HG02885 (cell line): Measurements from ENCODE around the gene ATP6AP1.
A peak's percentile ranks its signal among the peaks of the same experiment; 100 is the strongest.

Source experiments
- ATAC-seq: cut with Tn5 transposase; IDR thresholded peaks from one replicate; pipeline ENCODE4 v1.9.1; 2021; ENCODE audit warnings: mild to moderate bottlenecking; ENCODE audit not compliant: unreplicated experiment, poor library complexity

Gene ATP6AP1

DNA sequence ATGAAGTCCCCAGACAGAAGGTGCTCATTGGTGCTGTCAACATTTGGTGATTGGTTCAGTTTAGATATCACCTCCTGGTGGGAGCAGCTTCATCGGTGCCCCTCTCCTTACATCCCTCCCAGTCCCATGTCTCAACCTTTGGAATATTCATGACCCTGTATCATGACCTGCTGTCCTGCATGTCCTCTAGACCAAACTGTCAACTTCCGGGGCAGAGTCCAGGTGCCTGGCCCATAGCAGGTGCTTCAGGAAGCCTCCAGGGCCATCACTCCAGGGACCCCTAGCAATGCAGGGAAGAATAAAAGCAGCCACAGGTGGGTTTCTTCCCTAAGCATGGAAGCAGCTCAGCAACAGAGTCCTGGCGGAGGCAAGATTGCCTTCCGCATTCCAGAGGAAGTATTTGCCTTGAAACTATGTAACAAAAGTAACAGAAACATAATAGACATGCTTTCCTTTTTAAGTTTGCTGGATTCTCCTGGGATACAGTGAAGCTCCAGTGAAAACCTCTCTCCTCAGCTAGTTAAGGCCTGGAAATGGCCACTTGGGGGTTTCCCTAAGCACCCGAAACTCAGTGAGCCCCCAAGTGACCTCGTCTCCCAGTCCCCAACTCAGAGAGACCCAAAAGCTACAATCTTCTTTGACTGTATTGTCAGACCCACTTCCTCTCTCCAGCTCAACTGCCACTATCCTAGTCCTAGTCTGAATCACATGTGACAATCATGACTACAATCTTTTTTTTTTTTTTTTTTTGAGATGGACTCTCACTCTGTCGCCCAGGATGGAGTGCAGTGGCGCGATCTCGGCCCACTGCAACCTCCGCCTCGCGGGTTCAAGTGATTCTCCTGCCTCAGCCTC lies 1.3 kb upstream of the ATP6AP1 start:
- no peak for ATAC-seq

DNA sequence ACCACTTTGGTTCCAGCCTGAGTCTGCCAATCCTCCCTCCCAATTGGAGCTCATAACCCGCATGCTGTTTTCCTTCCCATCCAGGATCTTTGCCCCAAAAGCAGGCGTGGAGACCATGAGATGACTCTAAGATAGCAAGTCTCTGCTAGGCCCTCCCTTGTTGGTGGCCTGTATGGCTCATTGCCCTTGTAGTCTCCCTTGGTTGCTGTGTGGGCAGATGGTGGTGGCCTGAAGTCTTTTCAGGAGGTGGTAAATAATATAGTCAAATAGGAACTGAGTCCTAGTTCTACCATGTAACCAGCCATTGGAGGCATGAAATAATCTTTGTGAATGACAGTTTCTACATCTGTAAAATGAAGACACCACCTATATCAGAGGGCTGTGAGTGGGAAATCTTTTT lies 1.2 kb downstream of the ATP6AP1 start:
- no peak for ATAC-seq

DNA sequence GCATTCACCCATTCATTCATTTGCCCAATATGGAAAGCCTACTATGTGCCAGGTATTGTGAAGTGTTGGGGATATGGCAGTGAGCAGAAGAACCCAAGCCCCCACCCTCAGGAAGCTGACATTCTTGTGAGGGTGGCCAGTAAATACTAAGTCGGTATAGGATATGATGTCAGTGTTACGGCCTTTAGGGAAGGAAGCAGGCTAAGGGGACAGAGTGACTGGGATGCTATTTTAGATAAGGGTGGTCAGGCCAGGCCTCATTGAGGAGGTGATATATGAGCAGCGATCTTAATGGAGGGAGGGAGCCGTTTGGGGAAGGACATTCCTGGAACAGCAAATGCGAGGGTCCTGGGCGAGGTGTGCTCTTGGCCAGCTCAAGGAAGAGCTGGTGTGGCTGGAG lies 2.0 kb downstream of the ATP6AP1 start:
- ATAC-seq = no peak

DNA sequence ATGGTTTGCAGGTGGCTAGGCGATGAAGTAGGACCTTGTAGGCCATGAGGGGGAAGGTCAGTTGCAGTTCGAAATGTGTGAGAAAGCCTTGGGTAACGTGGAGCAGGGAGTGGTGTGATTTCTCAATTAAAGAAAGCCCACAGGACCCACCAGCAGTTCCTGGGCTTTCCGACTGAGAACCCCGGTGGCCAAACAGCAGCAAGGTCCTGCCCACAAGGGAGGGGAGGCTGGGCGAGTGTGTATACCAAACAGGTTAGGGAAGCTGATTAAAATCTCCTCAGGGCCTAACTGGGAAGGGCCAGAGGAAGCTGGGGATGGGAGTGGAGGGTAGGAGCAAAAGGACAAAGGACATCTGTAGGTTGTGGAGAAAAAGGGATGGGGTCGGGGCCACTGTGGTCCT lies 2.4 kb downstream of the ATP6AP1 start:
- no peak for ATAC-seq

DNA sequence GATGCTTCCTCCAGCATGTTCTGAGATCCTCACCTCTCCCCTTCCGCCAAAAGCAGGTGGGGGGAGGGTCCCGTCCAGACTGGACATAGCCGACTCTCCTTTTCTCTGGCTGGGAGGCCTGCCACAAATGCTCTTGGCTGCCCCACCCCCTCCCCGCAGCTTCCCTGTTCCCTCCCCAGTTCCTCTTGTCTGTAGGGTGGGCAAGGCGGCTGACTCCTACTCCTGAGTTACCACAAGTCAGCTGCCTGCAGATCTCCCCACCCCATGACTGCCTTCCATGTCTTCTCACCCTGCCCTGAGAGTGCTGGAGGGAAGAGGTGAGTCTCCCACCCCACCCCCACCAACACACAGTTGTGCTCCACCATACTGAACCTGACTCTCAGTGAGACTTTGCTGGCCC lies 2.9 kb downstream of the ATP6AP1 start:
- ATAC-seq = no peak

DNA sequence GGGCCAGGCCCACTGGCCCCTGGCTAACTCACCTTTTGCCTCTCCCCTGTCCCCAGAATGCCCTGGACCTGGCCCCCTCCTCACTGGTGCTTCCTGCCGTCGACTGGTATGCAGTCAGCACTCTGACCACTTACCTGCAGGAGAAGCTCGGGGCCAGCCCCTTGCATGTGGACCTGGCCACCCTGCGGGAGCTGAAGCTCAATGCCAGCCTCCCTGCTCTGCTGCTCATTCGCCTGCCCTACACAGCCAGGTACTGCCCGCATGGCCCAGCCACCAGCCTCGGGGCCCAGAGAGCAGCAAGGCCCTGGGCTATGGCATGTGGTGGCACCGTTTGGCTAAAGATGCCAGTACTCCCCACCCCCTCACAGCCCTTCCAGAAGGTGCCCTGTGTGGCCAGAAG lies 3.7 kb downstream of the ATP6AP1 start:
- ATAC-seq = no peak

DNA sequence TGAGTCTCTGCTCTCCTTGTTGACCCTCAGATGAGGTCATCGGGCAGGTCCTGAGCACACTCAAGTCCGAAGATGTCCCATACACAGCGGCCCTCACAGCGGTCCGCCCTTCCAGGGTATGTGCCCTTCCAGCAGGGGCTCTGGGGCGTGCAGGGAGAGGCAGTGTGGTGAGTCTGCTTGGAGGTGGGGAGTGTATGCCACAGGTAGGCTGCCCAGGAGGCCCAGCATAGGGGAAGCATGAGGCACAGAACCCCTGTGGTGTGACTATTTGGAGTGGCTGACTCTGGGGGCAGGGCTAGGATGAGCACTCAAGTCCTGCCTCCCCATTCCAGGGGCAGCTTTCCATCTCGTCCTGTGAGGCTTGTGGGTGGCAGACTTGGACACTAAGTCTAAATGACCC lies 5.1 kb downstream of the ATP6AP1 start:
- ATAC-seq = no peak

DNA sequence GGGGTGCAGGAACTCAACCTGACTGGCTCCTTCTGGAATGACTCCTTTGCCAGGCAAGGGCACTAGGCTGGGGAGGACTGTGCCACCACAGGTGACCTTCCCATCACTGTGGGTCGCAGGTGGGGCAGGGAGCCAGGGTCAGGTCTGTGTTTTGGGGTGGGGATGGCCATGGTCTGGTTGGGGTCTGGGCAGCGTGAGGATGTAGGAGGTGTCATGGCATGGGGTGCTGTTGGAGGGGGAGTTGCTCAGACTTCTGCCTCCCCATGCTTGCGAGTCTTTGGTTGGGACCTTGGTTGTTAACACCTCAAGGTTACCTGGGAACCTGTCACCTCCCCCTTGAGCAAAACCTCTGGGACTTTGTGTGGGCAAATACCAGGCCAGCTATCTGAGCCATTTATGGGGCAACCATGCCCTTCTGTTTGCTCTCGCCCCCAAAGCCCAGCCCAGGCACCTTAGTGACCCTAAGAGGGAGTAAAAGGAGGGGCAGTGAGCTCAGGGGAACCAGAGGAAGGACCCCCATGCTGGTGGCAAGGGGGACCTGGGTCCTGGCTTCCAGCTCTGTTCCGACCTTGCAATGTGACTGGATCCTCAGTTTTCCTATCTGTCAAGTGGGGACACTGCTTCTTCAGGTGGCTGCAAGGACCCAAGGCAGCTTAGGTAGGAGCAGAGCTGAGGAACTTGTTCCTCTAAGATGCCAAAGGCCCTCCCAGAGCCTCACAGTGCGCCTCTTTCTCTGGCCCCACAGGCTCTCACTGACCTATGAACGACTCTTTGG lies 6.1 kb downstream of the ATP6AP1 start:
- ATAC-seq = no peak

DNA sequence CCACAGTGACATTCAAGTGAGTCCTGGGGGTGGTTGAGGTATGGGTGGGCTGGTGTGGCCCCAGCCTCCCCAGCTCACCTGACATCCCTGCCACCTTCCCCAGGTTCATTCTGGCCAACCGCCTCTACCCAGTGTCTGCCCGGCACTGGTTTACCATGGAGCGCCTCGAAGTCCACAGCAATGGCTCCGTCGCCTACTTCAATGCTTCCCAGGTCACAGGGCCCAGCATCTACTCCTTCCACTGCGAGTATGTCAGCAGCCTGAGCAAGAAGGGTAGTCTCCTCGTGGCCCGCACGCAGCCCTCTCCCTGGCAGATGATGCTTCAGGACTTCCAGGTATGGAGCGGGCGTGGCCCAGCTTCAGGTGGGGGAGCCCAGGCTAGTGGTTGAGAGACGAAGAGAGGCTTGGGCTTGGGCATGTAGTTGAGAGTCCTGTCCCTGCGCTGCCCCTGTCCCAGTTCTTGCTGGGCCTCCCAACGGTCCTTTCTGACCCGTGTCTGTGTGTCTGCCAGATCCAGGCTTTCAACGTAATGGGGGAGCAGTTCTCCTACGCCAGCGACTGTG lies 6.8 kb downstream of the ATP6AP1 start:
- ATAC-seq = no peak

DNA sequence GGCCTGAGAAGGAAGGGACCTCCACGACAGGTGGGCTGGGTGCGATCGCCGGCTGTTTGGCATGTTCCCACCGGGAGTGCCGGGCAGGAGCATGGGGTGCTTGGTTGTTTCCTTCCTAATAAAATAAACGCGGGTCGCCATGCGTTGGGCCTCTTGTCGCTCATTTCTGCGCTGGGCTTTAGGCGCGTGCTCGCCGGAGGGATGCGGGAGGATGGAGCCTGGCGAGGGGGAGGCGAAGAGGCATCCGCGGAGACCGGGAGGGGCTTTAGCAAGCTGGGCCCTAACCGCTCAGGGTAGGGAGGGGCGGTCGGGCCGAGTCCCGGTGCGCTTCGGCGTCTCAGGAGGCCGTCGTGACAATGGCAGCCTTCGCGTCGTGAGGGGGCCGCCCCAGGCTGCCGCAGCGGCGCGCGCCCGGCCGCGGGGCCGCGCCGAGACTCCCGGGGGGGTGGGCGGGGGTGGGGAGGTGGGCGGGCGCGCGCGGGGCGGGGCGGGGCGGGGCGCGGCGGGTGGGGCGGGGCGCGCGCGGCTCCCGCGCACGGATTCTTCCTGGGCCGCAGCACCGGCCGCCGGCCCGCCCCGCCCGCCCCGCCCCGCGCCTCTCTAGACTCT lies 8.0 kb downstream of the ATP6AP1 start:
- ATAC-seq = peak; percentile 50

DNA sequence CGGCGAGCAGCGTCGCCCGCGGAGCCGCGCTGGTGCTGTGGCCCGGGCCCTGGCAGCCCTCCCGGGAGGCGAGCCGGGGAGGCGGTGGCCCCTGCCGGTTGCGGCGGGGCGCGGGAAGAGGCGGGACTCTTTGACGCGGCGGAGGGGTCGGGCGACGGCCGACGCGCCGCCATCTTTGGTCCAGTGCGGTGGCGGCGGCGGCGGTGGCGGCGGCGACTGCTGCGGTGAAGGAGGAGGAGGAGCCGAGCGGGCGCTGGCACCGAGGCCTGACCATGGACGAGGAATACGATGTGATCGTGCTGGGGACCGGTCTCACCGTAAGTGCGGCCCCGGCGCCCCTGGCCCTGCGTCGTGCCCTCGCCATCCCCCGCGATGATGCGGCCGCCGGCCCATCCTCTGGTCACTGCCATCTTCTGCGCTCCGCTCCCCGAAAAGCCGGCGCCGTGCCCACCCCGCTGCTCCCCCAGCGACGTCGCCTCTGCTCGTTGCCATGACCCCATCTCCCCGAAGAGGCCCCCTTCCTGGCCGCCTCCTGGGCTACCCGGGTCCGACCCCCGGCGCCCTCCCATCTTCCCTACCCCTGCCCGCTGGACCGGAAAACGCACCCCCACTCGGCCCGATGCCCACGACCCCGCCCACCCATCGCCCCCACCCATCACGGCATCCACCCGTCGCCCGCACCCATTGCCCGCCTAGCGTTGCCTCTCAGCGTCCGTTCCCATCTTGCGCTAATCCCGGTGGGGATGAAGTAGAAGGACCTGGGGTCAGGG lies 8.7 kb downstream of the ATP6AP1 start, which contains the start of gene GDI1:
Gene GDI1, plus strand, starts transcription at position 172 of the 770 bp plus-strand sequence. Its CDS starts 101 bp downstream, at position 273.
- peak; percentile 52 for ATAC-seq

DNA sequence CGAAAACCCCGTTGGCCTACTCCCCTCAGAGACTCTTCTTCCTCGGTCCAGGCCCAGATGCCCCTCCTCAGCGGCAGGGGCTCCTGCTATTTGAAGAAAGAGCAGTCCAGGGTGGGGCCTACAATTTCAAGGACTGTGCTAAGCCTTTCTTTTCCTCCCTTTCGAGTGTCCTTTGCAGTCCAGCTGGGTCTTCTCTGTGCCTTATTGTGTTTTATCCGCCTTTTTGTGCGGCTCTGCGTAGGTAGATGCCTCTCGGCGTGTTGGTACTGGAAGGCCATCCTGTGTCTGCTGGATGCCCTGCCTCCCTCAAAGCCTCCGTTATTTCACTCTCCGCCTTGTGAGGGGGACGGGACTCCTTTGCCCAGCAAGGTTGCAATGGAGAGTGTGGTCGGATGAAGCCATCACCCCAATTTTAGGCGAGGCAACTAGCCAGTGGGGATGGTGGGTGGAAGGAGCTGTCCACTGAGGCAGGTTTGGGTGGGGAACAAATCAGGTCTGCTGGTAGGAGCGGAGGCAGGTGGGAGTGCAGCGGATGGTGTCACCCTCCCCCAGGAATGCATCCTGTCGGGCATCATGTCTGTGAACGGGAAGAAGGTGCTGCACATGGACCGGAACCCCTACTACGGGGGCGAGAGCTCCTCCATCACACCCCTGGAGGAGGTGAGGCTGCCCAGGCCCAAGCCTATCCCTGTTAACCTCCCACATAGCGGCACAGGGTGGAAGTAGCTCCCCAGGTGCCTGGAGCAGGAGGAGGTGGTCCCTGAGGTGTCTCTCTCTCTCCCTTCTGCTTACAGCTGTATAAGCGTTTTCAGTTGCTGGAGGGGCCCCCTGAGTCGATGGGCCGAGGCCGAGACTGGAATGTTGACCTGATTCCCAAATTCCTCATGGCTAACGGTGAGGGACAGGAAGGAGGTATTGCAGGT lies 9.8 kb downstream of the ATP6AP1 start:
- ATAC-seq = no peak

DNA sequence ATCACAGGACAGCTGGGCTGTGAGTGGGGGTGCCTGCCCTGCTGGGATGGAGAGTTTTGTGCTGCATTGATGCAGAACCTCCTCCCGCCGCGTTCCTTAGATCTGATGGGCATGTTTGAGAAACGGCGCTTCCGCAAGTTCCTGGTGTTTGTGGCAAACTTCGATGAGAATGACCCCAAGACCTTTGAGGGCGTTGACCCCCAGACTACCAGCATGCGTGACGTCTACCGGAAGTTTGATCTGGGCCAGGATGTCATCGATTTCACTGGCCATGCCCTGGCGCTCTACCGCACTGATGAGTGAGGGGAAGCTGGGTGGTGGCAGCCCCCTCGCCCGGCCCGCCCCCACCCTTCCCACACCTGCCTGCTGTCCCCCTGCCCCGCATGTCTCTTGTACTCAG lies 11.4 kb downstream of the ATP6AP1 start:
- no peak for ATAC-seq

DNA sequence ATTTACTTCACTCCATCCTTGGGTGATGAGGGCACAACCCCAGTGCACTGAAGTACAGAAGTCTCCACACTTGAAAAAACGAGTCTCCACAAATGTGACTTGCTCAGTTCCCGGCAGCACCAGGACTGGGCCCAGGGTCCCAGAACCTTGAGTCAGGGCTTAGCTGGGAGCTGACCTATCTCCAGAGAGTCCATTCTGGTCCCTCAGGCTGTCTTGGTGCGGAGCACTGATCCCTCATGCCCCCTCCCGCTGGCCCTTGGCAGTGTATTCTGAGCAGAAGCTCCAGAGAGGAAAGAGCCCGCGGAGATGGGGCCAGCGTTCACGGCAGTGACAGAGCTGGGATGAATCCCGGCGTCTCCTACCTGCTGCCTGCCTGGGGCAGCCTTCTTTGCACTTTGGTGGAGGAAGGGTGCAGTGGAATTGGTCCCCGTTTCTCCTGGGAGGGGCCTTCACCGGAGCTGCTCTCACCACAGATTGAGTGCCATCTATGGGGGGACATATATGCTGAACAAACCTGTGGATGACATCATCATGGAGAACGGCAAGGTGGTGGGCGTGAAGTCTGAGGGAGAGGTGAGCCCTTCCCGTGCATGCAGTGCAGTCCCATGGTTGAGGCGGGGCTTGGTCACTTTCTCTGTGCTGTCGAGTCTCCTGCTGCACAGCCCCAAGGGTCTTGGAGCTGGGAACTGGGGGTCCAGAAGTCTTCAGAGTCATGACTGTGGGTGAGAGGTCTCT lies 12.3 kb downstream of the ATP6AP1 start:
- no peak for ATAC-seq

DNA sequence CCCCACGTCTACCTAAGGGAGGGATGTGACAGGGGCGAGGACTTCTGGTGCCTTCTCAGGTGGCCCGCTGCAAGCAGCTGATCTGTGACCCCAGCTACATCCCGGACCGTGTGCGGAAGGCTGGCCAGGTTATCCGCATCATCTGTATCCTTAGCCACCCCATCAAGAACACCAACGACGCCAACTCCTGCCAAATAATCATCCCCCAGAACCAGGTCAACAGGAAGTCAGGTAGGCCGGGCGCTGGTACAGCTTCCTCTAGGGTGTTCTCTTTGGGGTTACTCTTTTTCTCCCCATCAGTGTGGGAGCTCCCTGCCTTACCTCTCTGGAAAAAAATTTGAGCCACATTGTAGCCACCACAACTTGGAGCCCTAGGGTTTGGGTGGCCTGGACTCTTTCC lies 13.1 kb downstream of the ATP6AP1 start:
- ATAC-seq = no peak

DNA sequence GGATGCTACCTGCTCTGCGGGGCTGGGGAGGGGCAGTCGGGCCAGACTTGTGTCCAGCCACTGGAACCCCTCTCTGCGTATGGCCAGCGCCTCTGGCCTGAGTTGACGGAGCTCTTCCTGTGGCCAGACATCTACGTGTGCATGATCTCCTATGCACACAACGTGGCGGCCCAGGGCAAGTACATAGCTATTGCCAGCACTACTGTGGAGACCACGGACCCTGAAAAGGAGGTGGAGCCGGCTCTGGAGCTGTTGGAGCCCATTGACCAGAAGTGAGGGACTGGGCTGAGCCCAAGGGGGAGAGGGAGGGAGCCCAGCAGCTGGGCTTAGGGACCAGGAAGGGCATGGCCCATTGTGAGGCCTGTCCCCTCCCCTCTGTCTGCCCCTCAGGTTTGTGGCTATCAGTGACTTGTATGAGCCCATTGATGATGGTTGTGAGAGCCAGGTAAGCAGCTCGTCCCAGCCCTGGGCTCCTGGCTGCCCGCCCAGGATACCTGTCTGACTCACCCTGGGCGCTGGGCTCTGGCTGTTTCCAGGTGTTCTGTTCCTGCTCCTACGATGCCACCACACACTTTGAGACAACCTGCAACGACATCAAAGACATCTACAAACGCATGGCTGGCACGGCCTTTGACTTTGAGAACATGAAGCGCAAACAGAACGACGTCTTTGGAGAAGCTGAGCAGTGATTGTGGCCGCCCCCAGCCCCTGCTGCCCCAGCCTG lies 13.7 kb downstream of the ATP6AP1 start:
- no peak for ATAC-seq

DNA sequence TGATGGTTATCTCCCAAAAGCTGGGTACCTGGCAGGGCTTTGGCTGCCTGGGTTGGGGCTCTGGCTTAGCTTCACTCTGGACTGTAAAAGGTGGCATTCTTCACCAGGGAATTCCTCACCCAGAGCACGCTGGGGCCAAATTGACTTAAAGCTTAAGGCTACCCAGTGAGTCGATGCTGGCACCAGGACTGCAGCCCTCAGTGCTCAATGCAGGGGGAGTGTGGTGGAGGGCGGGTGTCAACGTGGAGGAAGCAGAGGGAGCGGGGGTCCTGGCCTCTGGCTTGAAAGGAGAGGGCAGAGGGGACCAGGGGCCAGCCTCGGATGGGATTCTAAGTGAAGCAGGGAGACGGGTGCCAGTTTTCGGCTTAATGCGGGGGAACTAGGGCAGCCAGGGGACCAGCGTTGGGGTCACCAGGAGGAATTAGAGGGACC lies 15.0 kb downstream of the ATP6AP1 start:
- peak; percentile 3 for ATAC-seq
